IMR-90 (cell line): ENCODE data around the gene DIAPH2. TPM values are rescaled to one million over a fixed set of nuclear protein-coding genes. Genes with fewer than 3 reads are reported as not detected.

Experiments
- ATAC-seq: fragments of 200-7000 bp; cut with Tn5 transposase; 2 replicates; pipeline ENCODE4 v1.9.1; 2020; ENCODE audit warnings: low read depth, mild to moderate bottlenecking, moderate library complexity
- BruUV-seq: library from RNA; stranded (reverse); fragments of 400-500 nt; replicated peaks from 2 replicates; lab custom pipeline; 2021; lab: Mats Ljungman, UMichigan
- CTCF ChIA-PET: fragments of 300-600 bp; formaldehyde crosslinking; extraction: SDS; loops from one replicate; lab custom pipeline; 2021; ENCODE audit warnings: antibody characterized with exemption; lab: Yijun Ruan, JAX
- POLR2A ChIA-PET: fragments of 300-600 bp; sonication (Branson Sonifier 250); formaldehyde crosslinking; loops from one replicate; lab custom pipeline; 2022; ENCODE audit warnings: antibody characterized with exemption; ENCODE audit not compliant: unreplicated experiment; lab: Charles Lee
- DNase-seq: peaks from one replicate; pipeline ENCODE4 v3.0.0; 2013
- H2AFZ ChIP-seq: replicated peaks from 2 replicates; pipeline ENCODE3; 2013; ENCODE audit warnings: low read length, mild to moderate bottlenecking; ENCODE audit not compliant: poor library complexity
- H2AK5ac ChIP-seq: 2 replicates; pipeline ENCODE4 v1.6.1; 2013; ENCODE audit warnings: low read depth, low read length, inconsistent platforms
- H2AK9ac ChIP-seq: replicated peaks from 2 replicates; pipeline ENCODE3; 2013; ENCODE audit warnings: mild to moderate bottlenecking, low read depth, low read length, moderate library complexity; ENCODE audit not compliant: poor library complexity
- H2BK120ac ChIP-seq: 2 replicates; pipeline ENCODE4 v1.6.1; 2013; ENCODE audit warnings: low read depth, low read length, inconsistent platforms
- H2BK15ac ChIP-seq: 3 replicates; pipeline ENCODE4 v1.6.1; 2013; ENCODE audit warnings: low read depth, low read length, inconsistent platforms
- H2BK20ac ChIP-seq: 2 replicates; pipeline ENCODE4 v1.6.1; 2013; ENCODE audit warnings: low read depth, mild to moderate bottlenecking, inconsistent platforms, low read length, moderate library complexity
- H2BK5ac ChIP-seq: 2 replicates; pipeline ENCODE4 v1.6.1; 2013; ENCODE audit warnings: mild to moderate bottlenecking, low read depth, low read length, inconsistent platforms; ENCODE audit not compliant: poor library complexity, severe bottlenecking
- H3K14ac ChIP-seq: replicated peaks from 2 replicates; pipeline ENCODE4 v1.6.1; 2013; ENCODE audit warnings: low read depth, low read length, inconsistent platforms
- H3K18ac ChIP-seq: 2 replicates; pipeline ENCODE4 v1.6.1; 2013; ENCODE audit warnings: low read depth, low read length, control low read depth
- H3K23ac ChIP-seq: 2 replicates; pipeline ENCODE4 v1.6.1; 2013; ENCODE audit warnings: low read depth, low read length, inconsistent platforms
- H3K27ac ChIP-seq: 2 replicates; pipeline ENCODE4 v1.5.1; 2013; ENCODE audit warnings: mild to moderate bottlenecking, control low read depth, low read length; ENCODE audit not compliant: insufficient read depth
- H3K27me3 ChIP-seq: 2 replicates; pipeline ENCODE4 v1.6.1; 2013; ENCODE audit warnings: low read length; ENCODE audit not compliant: control insufficient read depth, insufficient read depth
- H3K36me3 ChIP-seq: 2 replicates; pipeline ENCODE4 v1.6.1; 2013; ENCODE audit warnings: low read length, mixed read lengths; ENCODE audit not compliant: control insufficient read depth, insufficient read depth
- H3K4ac ChIP-seq: 2 replicates; pipeline ENCODE4 v1.6.1; 2013; ENCODE audit warnings: low read depth, low read length, inconsistent platforms
- H3K4me1 ChIP-seq: 2 replicates; pipeline ENCODE4 v1.6.1; 2013; ENCODE audit warnings: low read length, mixed read lengths; ENCODE audit not compliant: control insufficient read depth, insufficient read depth
- H3K4me2 ChIP-seq: 2 replicates; pipeline ENCODE4 v1.6.1; 2013; ENCODE audit warnings: low read depth, mild to moderate bottlenecking, control low read depth, low read length, moderate library complexity
- H3K4me3 ChIP-seq: 2 replicates; pipeline ENCODE4 v1.5.1; 2013; ENCODE audit warnings: low read depth, mild to moderate bottlenecking, control low read depth, low read length, moderate library complexity; ENCODE audit not compliant: insufficient read depth
- H3K56ac ChIP-seq: 2 replicates; pipeline ENCODE4 v1.6.1; 2013; ENCODE audit warnings: low read length, inconsistent platforms; ENCODE audit not compliant: insufficient read depth; ENCODE audit errors: extremely low read depth
- H3K79me1 ChIP-seq, 2 experiments: 2 replicates each; pipeline ENCODE4 v1.6.1; 2013; ENCODE audit warnings: low read length in 2 of 2, inconsistent platforms in 1 of 2, low read depth in 1 of 2
- H3K9ac ChIP-seq: 2 replicates; pipeline ENCODE4 v1.6.1; 2013; ENCODE audit warnings: low read depth, low read length, control low read depth
- H3K9me1 ChIP-seq: 2 replicates; pipeline ENCODE4 v1.6.1; 2013; ENCODE audit warnings: low read length, inconsistent platforms; ENCODE audit not compliant: insufficient read depth
- H3K9me3 ChIP-seq: 2 replicates; pipeline ENCODE4 v1.6.1; 2013; ENCODE audit warnings: low read length; ENCODE audit not compliant: control insufficient read depth, insufficient read depth
- H4K20me1 ChIP-seq: 2 replicates; pipeline ENCODE4 v1.6.1; 2013; ENCODE audit warnings: low read length, inconsistent platforms; ENCODE audit not compliant: insufficient read depth
- H4K5ac ChIP-seq: 2 replicates; pipeline ENCODE4 v1.6.1; 2013; ENCODE audit warnings: mild to moderate bottlenecking, low read depth, low read length, control low read depth
- H4K8ac ChIP-seq, 2 experiments: 2 replicates each; pipeline ENCODE4 v1.6.1; 2013; ENCODE audit warnings: low read depth in 2 of 2, low read length in 2 of 2, control low read depth in 1 of 2, inconsistent platforms in 1 of 2
- H4K91ac ChIP-seq: 2 replicates; pipeline ENCODE4 v1.6.1; 2013; ENCODE audit warnings: low read depth, low read length, inconsistent platforms; ENCODE audit not compliant: insufficient read depth
- BHLHE40 ChIP-seq: fragments of 150-350 bp; IDR thresholded peaks from 2 replicates; pipeline ENCODE4 v1.6.1; 2016; ENCODE audit warnings: mild to moderate bottlenecking, low read depth, low read length
- CEBPB ChIP-seq: IDR thresholded peaks from 2 replicates; pipeline ENCODE4 v1.6.1; 2012; ENCODE audit warnings: low read depth, low read length, improper control_type of control experiment
- CHD1 ChIP-seq: IDR thresholded peaks from 2 replicates; pipeline ENCODE4 v1.6.1; 2012; ENCODE audit warnings: low read depth, low read length, improper control_type of control experiment
- CTCF ChIP-seq: conservative IDR thresholded peaks from 2 replicates; pipeline ENCODE4 v1.5.1; 2012; ENCODE audit warnings: mild to moderate bottlenecking, low read depth, low read length, improper control_type of control experiment
- ELK1 ChIP-seq: fragments of 150-350 bp; IDR thresholded peaks from 2 replicates; pipeline ENCODE4 v1.6.1; 2016; ENCODE audit warnings: low read depth, mild to moderate bottlenecking, low read length, moderate library complexity, borderline replicate concordance
- FOS ChIP-seq: fragments of 150-350 bp; IDR thresholded peaks from 2 replicates; pipeline ENCODE4 v1.6.1; 2016; ENCODE audit warnings: low read depth, low read length
- MAFK ChIP-seq: IDR thresholded peaks from 2 replicates; pipeline ENCODE4 v1.6.1; 2012; ENCODE audit warnings: low read depth, low read length, improper control_type of control experiment
- MAZ ChIP-seq: IDR thresholded peaks from 2 replicates; pipeline ENCODE4 v1.6.1; 2012; ENCODE audit warnings: low read depth, mild to moderate bottlenecking, low read length, improper control_type of control experiment, moderate library complexity, borderline replicate concordance
- MXI1 ChIP-seq: IDR thresholded peaks from 2 replicates; pipeline ENCODE4 v1.6.1; 2012; ENCODE audit warnings: low read depth, mild to moderate bottlenecking, low read length, moderate library complexity, borderline replicate concordance
- NFE2L2 ChIP-seq: fragments of 150-350 bp; IDR thresholded peaks from 2 replicates; pipeline ENCODE4 v1.6.1; 2016; ENCODE audit warnings: low read depth, mild to moderate bottlenecking, low read length
- POLR2A ChIP-seq: IDR thresholded peaks from 2 replicates; pipeline ENCODE4 v1.6.1; 2012; ENCODE audit warnings: mild to moderate bottlenecking, low read depth, low read length
- RAD21 ChIP-seq: IDR thresholded peaks from 2 replicates; pipeline ENCODE4 v1.6.1; 2012; ENCODE audit warnings: low read length, improper control_type of control experiment
- RCOR1 ChIP-seq: IDR thresholded peaks from 2 replicates; pipeline ENCODE4 v1.6.1; 2012; ENCODE audit warnings: mild to moderate bottlenecking, low read length, improper control_type of control experiment; ENCODE audit not compliant: insufficient replicate concordance
- RFX5 ChIP-seq: IDR thresholded peaks from 2 replicates; pipeline ENCODE4 v1.8.0; 2012; ENCODE audit warnings: low read depth, mild to moderate bottlenecking, low read length, moderate library complexity
- SMC3 ChIP-seq: fragments of 150-350 bp; IDR thresholded peaks from 2 replicates; pipeline ENCODE4 v1.6.1; 2016; ENCODE audit warnings: low read depth, mild to moderate bottlenecking, antibody characterized with exemption, low read length, moderate library complexity
- WGBS, 2 experiments: methylation state at CpG; one replicate each; pipeline versions ENCODE4 v1.1.5 to v1.1.7; 2013; ENCODE audit warnings: missing lambda C conversion rate in 2 of 2; ENCODE audit not compliant: insufficient read length in 1 of 2; ENCODE audit errors: extremely low coverage in 2 of 2; 5-methylcytosine and 5-hydroxymethylcytosine counted together
- dilution Hi-C: fragments of 300-500 bp; cut with HindIII; formaldehyde crosslinking; loops from one replicate; pipeline ENCODE4 v1.14.3; 2018; ENCODE audit warnings: low sequenced_read_pairs; ENCODE audit not compliant: unreplicated experiment
- in situ Hi-C: fragments of 300-500 bp; cut with MboI; formaldehyde crosslinking; loops from 3 replicates; pipeline ENCODE4 v1.14.3; 2019; ENCODE audit warnings: low sequenced_read_pairs, inconsistent platforms, mixed read lengths
- intact Hi-C: fragments of 100-400 bp; cut with micrococcal nuclease; formaldehyde crosslinking; loops from 2 replicates; pipeline ENCODE4 v1.10.0; 2022
- polyA plus RNA-seq, 3 experiments: library from polyadenylated mRNA; depleted of rRNA; stranded (reverse); fragments of >200 nt; gene quantifications; 2 replicates each; pipeline ENCODE4 v1.2.3, GENCODE V29; 2012; ENCODE audit warnings: low replicate concordance in 1 of 3
- total RNA-seq: library from RNA; depleted of rRNA; stranded (reverse); fragments of >200 nt; gene quantifications from 2 replicates; pipeline ENCODE4 v1.2.3, GENCODE V29; 2012
- TF ChIP-seq, protein P1 (sequence below): fragments of 150-350 bp; IDR thresholded peaks from 2 replicates; pipeline ENCODE4 v1.6.1; 2017; ENCODE audit warnings: mild to moderate bottlenecking, antibody characterized with exemption, low read length, low read depth

DIAPH2 gene
- total and polyA plus RNA-seq, 2 of the 4 experiments (the other 2 are of a cell fraction): 3.6 to 19.9 TPM

DNA sequence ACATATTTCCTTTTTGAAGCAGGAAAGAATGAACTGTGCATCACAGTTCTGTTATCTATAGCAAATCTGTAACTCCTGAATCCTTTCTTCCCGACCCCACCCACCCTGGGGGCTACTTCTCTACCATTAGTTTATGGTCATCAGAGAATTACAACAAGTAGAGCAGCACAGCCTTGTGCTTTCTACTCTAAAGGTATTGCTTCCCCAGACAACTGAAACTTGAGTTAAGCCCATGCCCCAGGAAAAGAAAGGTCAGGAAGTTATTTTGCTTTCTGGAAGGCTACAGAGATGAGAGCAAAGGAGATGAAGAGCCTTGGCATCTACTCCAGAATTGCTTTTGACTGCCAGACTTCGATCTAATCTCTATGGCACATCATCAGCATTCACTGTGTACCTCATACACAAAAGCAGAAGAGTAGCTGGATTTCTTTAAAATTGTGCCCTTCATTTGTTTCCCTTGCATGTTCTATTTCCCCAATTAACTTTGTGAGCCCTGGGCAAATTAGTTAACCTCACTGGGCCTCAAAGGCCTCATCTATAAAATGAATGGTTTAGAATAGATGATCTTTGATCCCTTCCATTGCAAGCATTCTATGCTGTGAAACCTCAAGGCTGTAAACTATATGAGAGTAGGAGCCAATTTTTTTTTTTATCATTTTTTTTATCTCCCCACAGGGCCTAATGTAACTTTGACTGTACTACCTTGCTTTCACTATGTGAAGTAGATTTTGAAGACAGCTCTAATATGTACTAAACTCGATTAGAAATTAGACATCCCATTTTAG, 794.7 kb downstream of the DIAPH2 start:
- dilution Hi-C loops (no loop called here), in situ Hi-C loops (no loop called here), intact Hi-C loops (no loop called here)
- Histone ChIP-seq H3K4me2 (no peak overlapping the region), H3K27me3 (no peaks in the 10 kb centered on the region), H3K9ac (no peak overlapping the region), H4K20me1 (no peaks in the 10 kb centered on the region), H3K79me1 (no peaks in the 10 kb centered on the region), H2AK5ac (no peak overlapping the region), H4K8ac (no peak overlapping the region), H4K5ac (no peak overlapping the region), H4K91ac (no peak overlapping the region), H3K36me3 (no peaks in the 10 kb centered on the region), H3K4ac (no peak overlapping the region), H2BK120ac (no peak overlapping the region), H3K14ac (no peak overlapping the region), H3K4me1 (no peaks in the 10 kb centered on the region), H3K23ac (no peak overlapping the region), H3K9me3 (no peaks in the 10 kb centered on the region), H3K9me1 (no peaks in the 10 kb centered on the region), H3K18ac (no peak overlapping the region), H3K56ac (no peak overlapping the region), H2BK15ac (no peak overlapping the region), H2AK9ac (no peak overlapping the region), H3K27ac (no peak overlapping the region), H2BK20ac (no peak overlapping the region), H3K4me3 (no peak overlapping the region), H2BK5ac (no peak overlapping the region), H2AFZ (no peak overlapping the region)
- no CpG with 5 or more reads among the region's 3 CpGs for WGBS, 2 experiments
- ChIA-PET CTCF (no interaction called here), POLR2A (no interaction called here)
- ATAC-seq (no peak), DNase-seq (no peak)
- BruUV-seq: no TSS peak
- no peak for TF ChIP-seq SMC3
- TF ChIP-seq CTCF: no peak
- no peak for TF ChIP-seq MAFK
- TF ChIP-seq MAZ: no peak
- no peak for TF ChIP-seq NFE2L2
- no peak for TF ChIP-seq MXI1
- no peak for TF ChIP-seq BHLHE40
- no peak for TF ChIP-seq RAD21
- TF ChIP-seq, protein P1, sequence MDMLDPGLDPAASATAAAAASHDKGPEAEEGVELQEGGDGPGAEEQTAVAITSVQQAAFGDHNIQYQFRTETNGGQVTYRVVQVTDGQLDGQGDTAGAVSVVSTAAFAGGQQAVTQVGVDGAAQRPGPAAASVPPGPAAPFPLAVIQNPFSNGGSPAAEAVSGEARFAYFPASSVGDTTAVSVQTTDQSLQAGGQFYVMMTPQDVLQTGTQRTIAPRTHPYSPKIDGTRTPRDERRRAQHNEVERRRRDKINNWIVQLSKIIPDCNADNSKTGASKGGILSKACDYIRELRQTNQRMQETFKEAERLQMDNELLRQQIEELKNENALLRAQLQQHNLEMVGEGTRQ: no peak
- TF ChIP-seq CEBPB: no peak
- no peak for TF ChIP-seq RCOR1
- no peak for TF ChIP-seq ELK1
- TF ChIP-seq RFX5: no peak
- no peak for TF ChIP-seq CHD1
- TF ChIP-seq FOS: no peak
- no peak for TF ChIP-seq POLR2A
